ENCODE data around the gene AGBL1.

AGBL1 gene

GRCh38 chr15:86540840-86541467 lies 461.3 kb downstream of the AGBL1 start:
- no peak for DNase-seq

GRCh38 chr15:86541540-86541939 lies 461.9 kb downstream of the AGBL1 start:
- DNase-seq, result no peak

- DNase-seq, result no peak
These were observed 470.4 kb downstream of the AGBL1 start for GRCh38 chr15:86550075-86550474.

DNA sequence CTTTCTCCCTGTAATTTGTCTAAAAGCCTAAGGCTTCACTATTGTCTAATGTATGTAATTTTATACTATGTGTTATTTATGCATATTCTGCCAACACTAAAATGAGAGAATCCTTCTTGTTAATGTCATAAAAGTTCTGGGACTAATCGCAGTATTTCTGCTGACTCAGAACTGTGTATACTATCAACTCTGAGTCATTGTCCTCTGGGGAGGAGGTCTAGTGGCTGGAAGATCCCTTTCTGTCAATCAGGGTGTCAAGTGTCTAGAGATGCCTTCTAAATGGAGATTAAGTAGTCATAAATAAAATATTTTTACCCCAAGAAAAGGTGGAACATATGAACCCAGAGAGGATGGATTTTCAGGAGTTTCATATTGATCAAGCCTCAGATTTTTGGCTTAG lies 473.4 kb downstream of the AGBL1 start:
- no peak for DNase-seq

DNA sequence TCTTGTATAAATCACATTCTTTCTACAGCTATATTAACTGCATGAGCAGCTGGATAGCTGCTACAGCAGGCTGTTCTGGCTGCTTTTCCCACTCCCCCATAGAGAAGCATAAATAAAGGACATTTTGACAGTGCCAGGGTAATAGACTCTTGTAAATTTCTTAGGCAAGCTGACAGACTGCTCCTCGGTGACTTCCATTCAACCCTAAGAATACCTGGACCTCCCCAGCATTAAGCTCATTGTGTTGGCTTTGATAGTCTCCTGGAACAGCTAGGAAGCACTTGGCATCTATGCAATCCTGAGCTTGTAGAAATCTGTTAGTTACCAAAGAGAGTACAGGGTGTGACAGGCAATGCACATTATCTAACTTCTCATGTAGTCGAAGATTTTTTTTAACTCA lies 475.4 kb downstream of the AGBL1 start:
- no peak for DNase-seq

DNA sequence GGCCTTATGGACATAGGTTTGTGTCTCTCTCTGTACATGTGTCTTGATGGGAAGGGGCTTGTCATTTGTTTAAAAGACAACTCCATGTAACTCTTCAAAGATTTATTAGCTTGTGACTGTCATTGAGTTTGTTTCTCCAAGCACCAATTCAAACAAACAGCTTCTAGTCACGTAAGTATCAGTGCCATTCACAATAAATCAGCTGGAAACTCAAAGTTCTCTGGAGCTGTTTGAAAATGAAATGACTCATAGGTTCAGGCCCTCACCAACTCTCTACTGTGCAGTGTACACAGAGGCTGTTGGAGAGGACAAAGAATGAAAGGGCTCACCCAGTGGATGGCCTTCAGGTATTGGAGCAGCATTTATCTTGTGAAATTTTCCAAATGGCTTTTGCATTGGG lies 476.3 kb downstream of the AGBL1 start:
- no peak for DNase-seq

GRCh38 chr15:86556396-86557017 lies 476.8 kb downstream of the AGBL1 start:
- no peak for DNase-seq

DNA sequence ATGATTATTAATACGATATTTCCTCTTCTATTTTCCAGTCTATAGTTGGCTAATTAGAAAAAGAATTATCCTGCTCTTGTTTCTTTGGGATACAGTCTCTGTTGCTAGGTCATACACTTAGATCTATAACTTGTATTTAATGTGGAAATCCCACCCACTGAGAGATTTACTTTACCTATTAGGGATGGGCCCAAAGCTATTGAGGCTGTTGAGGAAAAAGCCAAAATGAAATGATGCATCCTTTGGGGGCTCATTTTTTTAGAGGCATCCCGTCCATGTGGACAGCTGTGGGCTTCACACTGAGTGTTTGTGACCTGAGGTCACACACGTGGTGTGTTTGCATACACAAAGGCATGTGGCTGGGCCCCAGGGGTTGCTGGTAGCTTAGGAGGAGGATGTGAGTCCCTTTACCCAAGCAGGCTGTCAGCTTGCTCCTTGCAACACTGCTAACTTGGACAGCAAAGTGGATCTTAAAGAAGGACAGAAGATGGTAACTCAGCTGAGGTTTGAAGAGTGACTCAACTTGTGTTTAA lies 477.4 kb downstream of the AGBL1 start:
- no peak for DNase-seq

DNA sequence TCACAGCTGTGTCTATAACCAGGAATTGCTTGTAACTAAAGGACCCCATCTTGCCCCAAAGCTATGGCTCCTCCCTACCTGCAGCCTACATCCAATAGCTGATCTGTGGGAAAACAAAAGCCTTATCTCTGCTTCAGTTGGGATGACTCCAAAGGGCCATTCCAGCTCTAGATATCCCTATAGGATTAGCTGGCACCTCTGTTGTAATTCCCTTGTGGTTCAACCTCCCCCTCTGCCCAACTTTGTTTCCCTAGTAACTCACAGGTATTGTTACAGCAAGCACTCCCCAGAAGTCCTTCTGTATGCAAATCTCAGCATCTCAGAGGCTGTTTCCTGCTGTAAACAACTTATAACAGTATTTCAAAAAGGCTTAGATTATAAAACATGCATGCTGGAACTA lies 478.6 kb downstream of the AGBL1 start:
- no peak for DNase-seq

- DNase-seq, result no peak
These were observed 479.0 kb downstream of the AGBL1 start for GRCh38 chr15:86558686-86559085.

DNA sequence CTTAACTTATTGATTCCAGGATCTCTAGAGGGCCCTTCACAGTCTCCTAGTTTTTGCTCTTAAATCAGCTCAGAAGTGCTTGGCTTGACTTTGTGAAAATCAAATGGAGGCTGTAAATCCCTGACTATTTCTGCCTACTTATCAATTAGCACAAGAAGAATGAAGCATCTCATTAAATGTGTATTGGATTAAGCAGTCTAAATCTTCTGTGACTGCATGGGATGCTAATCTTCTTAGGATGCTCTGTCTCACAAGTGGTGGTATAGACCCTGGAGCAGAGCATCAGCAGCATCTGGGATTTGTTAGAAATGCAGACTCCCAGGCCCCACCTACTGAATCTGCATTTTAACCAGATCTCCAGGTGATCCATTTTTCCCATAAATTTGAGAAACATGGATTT lies 488.7 kb downstream of the AGBL1 start:
- no peak for DNase-seq

DNA sequence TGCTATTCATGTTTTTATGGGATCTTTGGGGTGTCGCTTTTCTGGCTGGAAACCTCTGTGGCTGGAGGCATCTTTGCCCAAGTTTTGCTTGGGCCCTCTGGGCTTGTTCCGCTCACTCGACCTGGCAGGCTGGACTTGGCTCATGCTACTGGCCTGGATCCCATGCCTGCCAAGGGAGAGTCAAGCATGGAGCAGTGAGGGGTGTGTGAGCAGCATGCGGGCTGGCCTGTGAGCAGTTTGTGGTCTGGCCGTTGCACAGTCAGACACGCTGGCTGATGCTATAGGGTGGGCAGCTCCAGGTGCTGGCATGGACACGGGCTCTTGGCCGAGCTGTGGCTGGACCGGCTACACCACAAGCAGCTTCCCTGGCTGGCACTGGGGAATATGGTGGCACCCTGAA lies 491.1 kb downstream of the AGBL1 start:
- DNase-seq, result no peak

DNA sequence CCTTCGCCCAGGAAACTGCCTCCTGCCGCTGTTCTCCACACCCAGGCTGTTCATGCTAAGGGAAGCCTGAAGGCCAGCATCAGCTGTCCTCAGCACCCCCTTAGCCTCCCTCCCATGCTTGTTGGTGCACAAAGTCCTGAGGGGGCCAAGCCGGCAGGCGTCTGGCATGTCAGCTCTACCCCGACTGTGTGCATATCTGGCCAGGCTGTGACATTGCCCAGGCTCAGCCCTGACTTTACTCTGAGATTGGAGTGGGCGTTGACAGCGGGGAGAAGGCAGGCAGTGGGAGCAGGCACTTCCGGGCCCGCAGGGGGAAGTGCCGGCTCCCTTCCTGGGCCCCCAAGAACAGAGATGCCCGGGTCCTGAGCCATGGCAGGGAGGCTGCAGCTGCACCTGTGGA lies 492.2 kb downstream of the AGBL1 start:
- no peak for DNase-seq

DNA sequence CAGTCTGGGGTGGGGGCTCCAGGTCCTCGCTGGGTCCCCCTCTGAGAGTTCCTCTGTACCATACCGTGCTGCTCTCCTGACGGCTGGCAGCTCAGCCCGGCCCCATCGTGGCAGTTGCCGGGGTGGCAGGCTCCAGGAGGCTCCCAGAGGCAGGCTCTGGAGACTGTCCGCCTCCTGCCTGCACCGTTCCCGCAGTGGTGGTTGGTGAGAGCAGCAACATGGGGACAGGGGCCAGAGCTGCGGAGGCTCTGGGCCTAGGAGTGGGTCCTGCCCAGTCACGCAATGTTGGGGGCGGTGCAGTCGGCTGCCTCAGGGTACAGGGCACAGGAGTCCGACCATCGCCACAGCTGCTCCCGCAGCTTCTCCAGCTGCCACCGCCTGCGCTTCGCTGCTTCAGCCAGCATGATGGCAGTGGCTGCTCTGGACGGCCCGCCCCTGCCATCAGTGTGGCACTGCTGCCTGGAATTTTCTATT lies 492.7 kb downstream of the AGBL1 start:
- no peak for DNase-seq

GRCh38 chr15:86573476-86573875 lies 493.8 kb downstream of the AGBL1 start:
- no peak for DNase-seq

GRCh38 chr15:86588413-86588812 lies 508.7 kb downstream of the AGBL1 start:
- no peak for DNase-seq

DNA sequence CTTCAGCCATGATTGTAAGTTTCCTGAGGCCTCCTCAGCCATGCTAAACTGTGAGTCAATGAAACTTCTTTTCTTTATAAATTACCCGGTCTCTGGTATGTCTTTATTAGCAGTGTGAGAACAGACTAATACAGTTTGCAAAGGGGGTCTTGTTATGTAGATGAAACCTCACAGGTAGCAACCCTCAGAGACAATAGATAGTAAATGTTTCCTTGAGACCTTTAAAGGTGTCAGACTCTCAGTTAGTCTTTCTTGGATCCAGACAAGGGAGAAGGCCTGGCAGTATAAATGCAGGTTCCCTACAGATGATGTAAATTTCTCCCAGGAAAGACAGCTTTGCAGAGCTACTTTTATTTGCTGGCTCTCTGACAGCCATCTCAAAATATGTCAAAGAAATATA lies 510.8 kb downstream of the AGBL1 start:
- DNase-seq, result no peak

DNA sequence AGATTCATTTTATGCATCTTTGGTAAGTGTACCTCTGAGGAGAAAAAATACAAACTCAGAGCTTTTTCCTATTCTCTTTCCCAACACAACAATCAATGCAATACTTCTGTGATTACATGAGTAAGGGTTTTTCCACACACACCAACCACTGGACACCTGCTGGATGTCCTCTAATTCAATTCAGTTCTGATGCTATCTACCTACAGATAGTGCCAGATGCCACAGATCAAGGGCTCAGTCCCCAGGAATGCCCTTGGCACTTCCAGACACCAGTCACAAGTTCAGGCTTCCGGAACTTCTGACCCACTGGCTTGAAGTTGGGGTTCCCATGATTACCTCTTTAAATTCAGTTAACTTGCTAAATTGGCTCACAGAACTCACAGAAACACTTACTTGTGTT lies 511.5 kb downstream of the AGBL1 start:
- no peak for DNase-seq

GRCh38 chr15:86591994-86592735 lies 512.5 kb downstream of the AGBL1 start:
- DNase-seq, result no peak

GRCh38 chr15:86595741-86596140 lies 516.1 kb downstream of the AGBL1 start:
- DNase-seq, result no peak

DNA sequence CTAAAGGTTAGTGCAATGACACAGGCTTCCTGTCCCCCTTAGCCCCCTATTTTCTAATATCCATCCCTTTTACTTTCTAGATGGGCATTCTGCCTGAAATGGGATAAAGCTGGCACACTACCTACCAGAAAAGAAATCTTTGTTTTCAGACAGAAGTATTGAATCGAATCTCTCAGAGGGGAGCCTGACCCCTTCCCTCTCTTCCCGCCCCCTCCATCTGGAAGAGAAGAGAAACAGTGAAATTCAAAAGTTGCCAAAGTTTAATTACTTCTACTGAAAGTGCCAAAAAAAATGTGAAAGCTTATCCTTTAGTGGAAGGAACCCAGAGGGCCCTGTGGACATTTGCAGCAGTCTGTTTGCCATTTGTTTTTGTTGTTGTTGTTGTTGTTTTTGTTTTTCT lies 523.8 kb downstream of the AGBL1 start:
- no peak for DNase-seq

DNA sequence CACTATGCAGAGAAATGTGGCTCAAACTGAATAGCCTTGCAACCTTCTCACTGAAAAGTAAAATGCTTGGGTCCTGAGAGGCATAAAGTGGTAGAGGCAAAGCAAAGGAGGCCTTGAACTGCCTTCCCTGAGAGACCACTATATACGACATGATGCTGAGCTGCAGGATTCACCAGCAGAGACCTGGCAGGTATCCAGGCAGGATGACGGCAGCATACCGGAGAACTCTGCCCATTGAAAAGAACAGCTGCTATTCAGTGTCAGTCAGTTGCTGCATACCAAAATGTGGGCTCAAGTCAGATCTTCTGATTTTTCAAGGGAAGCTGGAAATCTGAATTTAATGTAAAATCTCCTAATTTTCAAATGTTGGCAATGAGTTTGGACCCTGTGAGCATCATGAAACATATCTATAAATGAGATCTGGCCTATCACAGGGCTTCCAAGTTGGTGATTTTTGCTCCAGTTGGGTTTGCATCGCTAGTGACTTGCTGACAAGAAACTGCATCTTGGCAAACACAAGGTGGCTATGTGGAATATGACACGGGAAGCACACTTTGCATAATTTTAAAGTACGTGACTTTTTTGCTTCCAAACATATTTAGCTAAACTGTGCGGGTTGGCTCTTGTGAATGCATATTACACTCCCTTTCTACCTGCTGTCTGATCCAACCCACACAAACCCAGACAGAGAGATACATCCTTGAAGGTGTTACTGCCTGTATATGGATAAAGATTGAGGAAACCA lies 529.0 kb downstream of the AGBL1 start:
- no peak for DNase-seq

DNA sequence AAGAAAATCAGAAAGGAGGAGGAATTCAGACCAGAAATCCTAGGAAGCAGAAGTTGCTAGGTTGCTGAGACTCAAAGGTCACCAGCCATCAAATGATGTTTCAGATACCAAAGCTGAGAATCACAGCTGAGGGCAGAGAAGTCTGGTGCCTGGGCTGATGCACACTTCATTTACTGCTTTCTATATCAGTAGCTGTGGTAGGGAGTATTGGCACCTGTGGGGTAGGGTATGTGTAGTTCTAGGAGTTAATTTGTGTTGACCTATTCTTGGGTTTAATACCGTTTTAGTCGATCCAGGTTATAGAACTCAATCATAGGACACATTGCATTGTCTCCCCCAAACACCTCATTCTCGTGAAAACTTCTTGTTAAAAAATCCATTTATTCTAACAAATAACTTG lies 529.6 kb downstream of the AGBL1 start:
- DNase-seq, result no peak
